Stimulated activated CD8-positive, alpha-beta memory T cell treated with anti-CD3 and anti-CD28 coated beads, Interleukin-12 subunit alpha, Interleukin-12 subunit beta, amount 100 ng/mL, for 24 hours (primary cell): Measurements from ENCODE around the gene CDKN2D.
A peak's percentile ranks its signal among the peaks of the same experiment; 100 is the strongest.

Source experiments
- DNase-seq: peaks from one replicate; pipeline ENCODE4 v3.0.0-alpha.2; 2020; ENCODE audit errors: extremely low read depth

The CDKN2D gene

GRCh38 chr19:10568826-10569651 lies at the start of gene CDKN2D:
TSS of gene CDKN2D (minus strand) at chr19:10568979. CDS start at chr19:10568653, 326 bp downstream.
- peak; percentile 99 for DNase-seq

GRCh38 chr19:10617409-10618121 lies 48.8 kb upstream of the CDKN2D start:
- DNase-seq = no peak

- no peak for DNase-seq
Observed at GRCh38 chr19:10615429-10616023, 46.7 kb upstream of the CDKN2D start.

- no peak for DNase-seq
Observed at GRCh38 chr19:10612499-10613119, 43.8 kb upstream of the CDKN2D start.

- no peak for DNase-seq
Observed at GRCh38 chr19:10611907-10612306, 43.1 kb upstream of the CDKN2D start.

- DNase-seq = no peak
Observed at GRCh38 chr19:10604460-10604980, 35.7 kb upstream of the CDKN2D start.

GRCh38 chr19:10603873-10604459 lies 35.2 kb upstream of the CDKN2D start:
- no peak for DNase-seq

GRCh38 chr19:10603084-10603872 lies 34.5 kb upstream of the CDKN2D start:
- DNase-seq = peak; percentile 47

GRCh38 chr19:10602330-10603083 lies 33.7 kb upstream of the CDKN2D start:
- peak; percentile 69 for DNase-seq

GRCh38 chr19:10601999-10602329 lies 33.2 kb upstream of the CDKN2D start:
- no peak for DNase-seq

- no peak for DNase-seq
Observed at GRCh38 chr19:10600149-10600548, 31.4 kb upstream of the CDKN2D start.

- DNase-seq = no peak
Observed at GRCh38 chr19:10593820-10594637, 25.2 kb upstream of the CDKN2D start.

GRCh38 chr19:10593148-10593547 lies 24.4 kb upstream of the CDKN2D start:
- DNase-seq = no peak

- no peak for DNase-seq
Observed at GRCh38 chr19:10587839-10588150, 19.0 kb upstream of the CDKN2D start.

GRCh38 chr19:10587022-10587838 lies 18.5 kb upstream of the CDKN2D start, which contains the start of gene AP1M2:
TSS of gene AP1M2 (minus strand) at chr19:10587312. CDS start at chr19:10587231, 81 bp downstream.
- DNase-seq = no peak

- no peak for DNase-seq
Observed at GRCh38 chr19:10586396-10586795, 17.6 kb upstream of the CDKN2D start.

- no peak for DNase-seq
Observed at GRCh38 chr19:10583036-10583776, 14.4 kb upstream of the CDKN2D start.

GRCh38 chr19:10582091-10582490 lies 13.3 kb upstream of the CDKN2D start:
- DNase-seq = no peak
